GM19324 (cell line): ENCODE measurements around the gene HOXC12.

Experiments
- ATAC-seq: cut with Tn5 transposase; IDR thresholded peaks from one replicate; pipeline ENCODE4 v1.9.1; 2021; ENCODE audit warnings: mild to moderate bottlenecking, moderate library complexity; ENCODE audit not compliant: unreplicated experiment, low FRiP score

HOXC12 gene

GRCh38 chr12:53954694-53955035, at the start of gene HOXC12:
HOXC12 (plus strand) TSS chr12:53954903; CDS start chr12:53954930, 27 bp downstream.
- ATAC-seq: no peak

GRCh38 chr12:53907103-53907502, 47.6 kb upstream of the HOXC12 start:
- no peak for ATAC-seq

GRCh38 chr12:53916788-53917655, 37.7 kb upstream of the HOXC12 start:
- no peak for ATAC-seq

- no peak for ATAC-seq
Measured at GRCh38 chr12:53924521-53925405, 29.9 kb upstream of the HOXC12 start.

- ATAC-seq: no peak
Measured at GRCh38 chr12:53927220-53928029, 27.3 kb upstream of the HOXC12 start.

- no peak for ATAC-seq
Measured at GRCh38 chr12:53928054-53928835, 26.5 kb upstream of the HOXC12 start.

GRCh38 chr12:53929527-53929926, 25.2 kb upstream of the HOXC12 start:
- ATAC-seq: no peak

- no peak for ATAC-seq
Measured at GRCh38 chr12:53930591-53931255, 24.0 kb upstream of the HOXC12 start.

- no peak for ATAC-seq
Measured at GRCh38 chr12:53931844-53932581, 22.7 kb upstream of the HOXC12 start.

- no peak for ATAC-seq
Measured at GRCh38 chr12:53932915-53933314, 21.8 kb upstream of the HOXC12 start.

- ATAC-seq: no peak
Measured at GRCh38 chr12:53935383-53936341, 19.0 kb upstream of the HOXC12 start.

GRCh38 chr12:53937099-53937498, 17.6 kb upstream of the HOXC12 start:
- ATAC-seq: no peak

GRCh38 chr12:53937596-53938325, 16.9 kb upstream of the HOXC12 start:
- no peak for ATAC-seq

GRCh38 chr12:53938326-53939140, 16.2 kb upstream of the HOXC12 start, which contains the start of gene HOXC13:
HOXC13 (plus strand) TSS chr12:53938831; CDS start chr12:53938907, 76 bp downstream.
- no peak for ATAC-seq

GRCh38 chr12:53939141-53940108, 15.3 kb upstream of the HOXC12 start:
- no peak for ATAC-seq
